H9 (cell line): ENCODE measurements around the gene BABAM1. TPM values are rescaled to one million over a fixed set of nuclear protein-coding genes. Genes with fewer than 3 reads are reported as not detected.
A peak's percentile ranks its signal among the peaks of the same experiment; 100 is the strongest.

ENCODE experiments used
- DNase-seq: peaks from one replicate; pipeline ENCODE4 v3.0.0-alpha.2; 2017
- H2AFZ ChIP-seq: one replicate; pipeline ENCODE4 v1.6.1; 2013; ENCODE audit warnings: mild to moderate bottlenecking, low read length, control low read depth, moderate library complexity
- H2AK5ac ChIP-seq: 2 replicates; pipeline ENCODE4 v1.6.1; 2013; ENCODE audit warnings: low read length, control low read depth, mixed read lengths; ENCODE audit not compliant: insufficient read length
- H2BK120ac ChIP-seq: one replicate; pipeline ENCODE4 v1.6.1; 2013; ENCODE audit warnings: low read depth, mild to moderate bottlenecking, low read length, control low read depth, inconsistent platforms; ENCODE audit not compliant: poor library complexity, severe bottlenecking
- H2BK12ac ChIP-seq: 2 replicates; pipeline ENCODE4 v1.6.1; 2013; ENCODE audit warnings: low read length, control low read depth, mixed read lengths, low read depth; ENCODE audit not compliant: insufficient read length
- H2BK15ac ChIP-seq: 2 replicates; pipeline ENCODE4 v1.6.1; 2013; ENCODE audit warnings: low read depth, low read length, control low read depth
- H2BK20ac ChIP-seq: one replicate; pipeline ENCODE4 v1.6.1; 2013; ENCODE audit warnings: low read depth, mild to moderate bottlenecking, low read length, control low read depth, inconsistent platforms; ENCODE audit not compliant: poor library complexity, severe bottlenecking
- H2BK5ac ChIP-seq: 2 replicates; pipeline ENCODE4 v1.6.1; 2013; ENCODE audit warnings: low read length, control low read depth, mixed read lengths; ENCODE audit not compliant: insufficient read length
- H3K14ac ChIP-seq: 2 replicates; pipeline ENCODE4 v1.6.1; 2013; ENCODE audit warnings: low read length, control low read depth; ENCODE audit not compliant: insufficient read depth
- H3K18ac ChIP-seq: 2 replicates; pipeline ENCODE4 v1.6.1; 2013; ENCODE audit warnings: low read depth, mild to moderate bottlenecking, mixed read lengths, low read length, control low read depth; ENCODE audit not compliant: insufficient read length
- H3K23ac ChIP-seq: 2 replicates; pipeline ENCODE4 v1.6.1; 2013; ENCODE audit warnings: low read length, control low read depth, mixed read lengths, low read depth; ENCODE audit not compliant: insufficient read length
- H3K23me2 ChIP-seq: 2 replicates; pipeline ENCODE4 v1.6.1; 2013; ENCODE audit warnings: low read depth, mild to moderate bottlenecking, mixed read lengths, low read length, control low read depth; ENCODE audit not compliant: insufficient read length, poor library complexity, severe bottlenecking
- H3K27ac ChIP-seq: 2 replicates; pipeline ENCODE4 v1.5.1; 2013; ENCODE audit warnings: low read length, control low read depth, mixed read lengths, low read depth; ENCODE audit not compliant: insufficient read length
- H3K27me3 ChIP-seq: 2 replicates; pipeline ENCODE4 v1.6.1; 2013; ENCODE audit warnings: low read length, control low read depth, inconsistent platforms; ENCODE audit not compliant: insufficient read depth
- H3K4ac ChIP-seq: 2 replicates; pipeline ENCODE4 v1.6.1; 2013; ENCODE audit warnings: low read depth, mild to moderate bottlenecking, control low read depth, inconsistent platforms, low read length, moderate library complexity
- H3K4me1 ChIP-seq: 2 replicates; pipeline ENCODE4 v1.6.1; 2013; ENCODE audit warnings: low read length, control low read depth, inconsistent platforms; ENCODE audit not compliant: insufficient read depth
- H3K4me2 ChIP-seq: 2 replicates; pipeline ENCODE4 v1.6.1; 2013; ENCODE audit warnings: low read length, control low read depth, mixed read lengths; ENCODE audit not compliant: insufficient read length, insufficient read depth
- H3K56ac ChIP-seq: 2 replicates; pipeline ENCODE4 v1.6.1; 2013; ENCODE audit warnings: low read depth, mild to moderate bottlenecking, mixed read lengths, low read length, control low read depth; ENCODE audit not compliant: insufficient read length
- H3K79me1 ChIP-seq: 2 replicates; pipeline ENCODE4 v1.6.1; 2013; ENCODE audit warnings: low read depth, mild to moderate bottlenecking, moderate library complexity, low read length, control low read depth, inconsistent platforms; ENCODE audit not compliant: insufficient read depth, poor library complexity, severe bottlenecking
- H3K79me2 ChIP-seq: 2 replicates; pipeline ENCODE4 v1.6.1; 2013; ENCODE audit warnings: low read length, control low read depth, inconsistent platforms; ENCODE audit not compliant: insufficient read depth
- H3K9ac ChIP-seq: 2 replicates; pipeline ENCODE4 v1.6.1; 2013; ENCODE audit warnings: low read length, control low read depth, mixed read lengths; ENCODE audit not compliant: insufficient read length; ENCODE audit errors: extremely low read depth
- H3K9me3 ChIP-seq: one replicate; pipeline ENCODE4 v1.6.1; 2013; ENCODE audit warnings: low read depth, low read length, inconsistent platforms; ENCODE audit not compliant: control insufficient read depth
- H3T11ph ChIP-seq: one replicate; pipeline ENCODE4 v1.6.1; 2013; ENCODE audit warnings: mild to moderate bottlenecking, low read length, control low read depth, inconsistent platforms
- H4K20me1 ChIP-seq: one replicate; pipeline ENCODE4 v1.6.1; 2013; ENCODE audit not compliant: control insufficient read depth, insufficient read length, insufficient read depth
- H4K5ac ChIP-seq: 2 replicates; pipeline ENCODE4 v1.6.1; 2013; ENCODE audit warnings: low read depth, mild to moderate bottlenecking, mixed read lengths, low read length, control low read depth; ENCODE audit not compliant: insufficient read length
- H4K8ac ChIP-seq: replicated peaks from 2 replicates; pipeline ENCODE4 v1.6.1; 2013; ENCODE audit warnings: low read length, control low read depth, mixed read lengths, low read depth; ENCODE audit not compliant: insufficient read length
- H4K91ac ChIP-seq: 2 replicates; pipeline ENCODE4 v1.6.1; 2013; ENCODE audit warnings: low read depth, mild to moderate bottlenecking, moderate library complexity, mixed read lengths, low read length, control low read depth; ENCODE audit not compliant: insufficient read length
- H3K27ac Mint-ChIP-seq, 3 experiments: 2 replicates in 2 of 3; 3 replicates in 1 of 3; pipeline ENCODE4 v1.8.0; 2020 to 2021; ENCODE audit warnings: mixed read lengths in 3 of 3, mild to moderate bottlenecking in 1 of 3, moderate library complexity in 1 of 3
- H3K27me3 Mint-ChIP-seq: 2 replicates; pipeline ENCODE4 v1.8.0; 2021; ENCODE audit warnings: low read depth, mild to moderate bottlenecking, moderate library complexity, mixed read lengths
- H3K36me3 Mint-ChIP-seq, 3 experiments: 2 replicates in 2 of 3; 3 replicates in 1 of 3; pipeline ENCODE4 v1.8.0; 2020 to 2021; ENCODE audit warnings: low read depth in 3 of 3, mixed read lengths in 3 of 3; ENCODE audit not compliant: insufficient read depth in 1 of 3
- H3K4me1 Mint-ChIP-seq, 2 experiments: 2 replicates each; pipeline ENCODE4 v1.8.0; 2020; ENCODE audit warnings: mixed read lengths in 2 of 2
- H3K4me3 Mint-ChIP-seq, 2 experiments: 2 replicates in 1 of 2; 3 replicates in 1 of 2; pipeline ENCODE4 v1.8.0; 2020 to 2021; ENCODE audit warnings: mild to moderate bottlenecking in 2 of 2, mixed read lengths in 2 of 2, moderate library complexity in 1 of 2
- H3K9me3 Mint-ChIP-seq, 2 experiments: 2 replicates in 1 of 2; 3 replicates in 1 of 2; pipeline ENCODE4 v1.8.0; 2020; ENCODE audit warnings: mild to moderate bottlenecking in 2 of 2, mixed read lengths in 2 of 2, moderate library complexity in 1 of 2
- WGBS: extraction: QIAGEN DNeasy Blood & Tissue Kit; methylation state at CpG from one replicate; pipeline ENCODE4 v1.1.7; 2013; ENCODE audit warnings: missing lambda C conversion rate, low lambda C conversion rate, mixed read lengths; ENCODE audit not compliant: insufficient read length; ENCODE audit errors: extremely low coverage; 5-methylcytosine and 5-hydroxymethylcytosine counted together
- total RNA-seq: library from RNA; stranded (reverse); gene quantifications from 2 replicates; pipeline ENCODE4 v1.2.1, GENCODE V29; 2021
- TF ChIP-seq, protein P1 (sequence below): fragments of 200-600 bp; sonication (generic); conservative IDR thresholded peaks from 3 replicates; pipeline ENCODE4 v1.8.0; 2021; ENCODE audit warnings: antibody characterized with exemption, mild to moderate bottlenecking

Gene BABAM1
- total RNA-seq, 1 experiment from 2014 or later = 130 TPM

DNA sequence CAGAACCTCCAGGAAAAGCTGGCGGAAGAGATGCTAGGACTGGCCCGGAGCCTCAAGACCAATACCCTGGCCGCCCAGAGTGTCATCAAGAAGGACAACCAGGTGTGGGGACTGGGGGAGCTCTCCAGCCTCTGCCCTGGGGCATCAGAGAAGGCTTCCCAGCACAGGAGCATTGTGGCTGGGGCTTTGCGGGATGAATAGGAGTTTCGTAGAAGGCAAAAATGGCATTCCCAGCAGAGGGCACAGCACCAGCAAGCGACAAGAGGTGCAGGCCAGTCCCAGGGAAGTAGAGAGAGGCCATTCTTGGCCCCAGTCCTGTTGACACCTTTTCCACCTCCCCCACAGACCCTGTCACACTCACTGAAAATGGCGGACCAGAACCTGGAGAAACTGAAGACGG, 48.0 kb upstream of the BABAM1 start:
- H3K9me3 ChIP-seq = no peaks in the 10 kb centered on the region
- peak overlapping the region in 1 of 2 experiments; percentile 61; a peak in 2 of 5 replicates for H3K4me3 Mint-ChIP-seq
- H3K4me2 ChIP-seq = no peak overlapping the region
- no peak overlapping the region for H3K18ac ChIP-seq
- H3K9me3 Mint-ChIP-seq = no peaks in the 10 kb centered on the region
- peaks cover 13 to 24% (median 21%) of the 10 kb centered on the region in 3 experiments for H3K36me3 Mint-ChIP-seq
- WGBS = no CpG with 5 or more reads among the region's 8 CpGs
- H3K9ac ChIP-seq = no peak overlapping the region
- H3K14ac ChIP-seq = no peak overlapping the region
- no peaks in the 10 kb centered on the region; the same call in 1 of the 2 replicates for H3K4me1 ChIP-seq
- H3T11ph ChIP-seq = no peak overlapping the region
- no peak for DNase-seq
- H3K27me3 Mint-ChIP-seq = no peaks in the 10 kb centered on the region
- no peak overlapping the region for H3K56ac ChIP-seq
- peaks cover 5% of the 10 kb centered on the region for H3K23me2 ChIP-seq
- no peak overlapping the region for H2BK5ac ChIP-seq
- peak overlapping the region; percentile 39 to 72 (median 55); a peak in 3 of 7 replicates for H3K27ac Mint-ChIP-seq
- H3K4me1 Mint-ChIP-seq = peaks cover 7 to 14% of the 10 kb centered on the region in 2 experiments; a peak in 3 of 4 replicates
- H4K91ac ChIP-seq = no peak overlapping the region
- no peak overlapping the region for H3K27ac ChIP-seq
- no peak overlapping the region for H3K4ac ChIP-seq
- no peaks in the 10 kb centered on the region for H3K27me3 ChIP-seq
- H2BK20ac ChIP-seq = no peak overlapping the region
- H3K79me2 ChIP-seq = no peaks in the 10 kb centered on the region
- no peak overlapping the region for H3K23ac ChIP-seq
- no peak overlapping the region for H2BK15ac ChIP-seq
- H4K8ac ChIP-seq = no peak overlapping the region
- no peak overlapping the region for H2AFZ ChIP-seq
- no peaks in the 10 kb centered on the region for H3K79me1 ChIP-seq
- H2BK12ac ChIP-seq = no peak overlapping the region
- no peak overlapping the region for H2AK5ac ChIP-seq
- H2BK120ac ChIP-seq = no peak overlapping the region
- no peak overlapping the region for H4K5ac ChIP-seq
- no peaks in the 10 kb centered on the region for H4K20me1 ChIP-seq
- TF ChIP-seq, protein P1, sequence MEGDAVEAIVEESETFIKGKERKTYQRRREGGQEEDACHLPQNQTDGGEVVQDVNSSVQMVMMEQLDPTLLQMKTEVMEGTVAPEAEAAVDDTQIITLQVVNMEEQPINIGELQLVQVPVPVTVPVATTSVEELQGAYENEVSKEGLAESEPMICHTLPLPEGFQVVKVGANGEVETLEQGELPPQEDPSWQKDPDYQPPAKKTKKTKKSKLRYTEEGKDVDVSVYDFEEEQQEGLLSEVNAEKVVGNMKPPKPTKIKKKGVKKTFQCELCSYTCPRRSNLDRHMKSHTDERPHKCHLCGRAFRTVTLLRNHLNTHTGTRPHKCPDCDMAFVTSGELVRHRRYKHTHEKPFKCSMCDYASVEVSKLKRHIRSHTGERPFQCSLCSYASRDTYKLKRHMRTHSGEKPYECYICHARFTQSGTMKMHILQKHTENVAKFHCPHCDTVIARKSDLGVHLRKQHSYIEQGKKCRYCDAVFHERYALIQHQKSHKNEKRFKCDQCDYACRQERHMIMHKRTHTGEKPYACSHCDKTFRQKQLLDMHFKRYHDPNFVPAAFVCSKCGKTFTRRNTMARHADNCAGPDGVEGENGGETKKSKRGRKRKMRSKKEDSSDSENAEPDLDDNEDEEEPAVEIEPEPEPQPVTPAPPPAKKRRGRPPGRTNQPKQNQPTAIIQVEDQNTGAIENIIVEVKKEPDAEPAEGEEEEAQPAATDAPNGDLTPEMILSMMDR = no peak
